ENCODE measurements around the gene CCDC71.

CCDC71 gene

GRCh38 chr3:49166752-49167556 is 823 bp upstream of the CCDC71 start:
- Histone ChIP-seq H3K4me3 (ENCODE audit: low read depth, low read length) (peak overlapping the region; percentile 96), H3K36me3 (ENCODE audit: control insufficient read depth in 2 of 2, insufficient read depth in 1 of 2, low read length in 2 of 2) (peaks cover 0 to 32% of the 10 kb centered on the region in 2 experiments; a peak in 2 of 3 replicates), H3K27ac (ENCODE audit: extremely low read depth, low read depth, low read length) (no peak overlapping the region), H3K9me3 (ENCODE audit: control insufficient read depth, insufficient read depth, low read depth, low read length) (no peaks in the 10 kb centered on the region), H3K4me1 (ENCODE audit: control insufficient read depth, insufficient read depth, low read length) (no peaks in the 10 kb centered on the region)
- no peak for TF ChIP-seq ZBTB8A (tag by site-specific recombination; IDR thresholded peaks at IDR 0.05)
- ChIA-PET CTCF (interaction anchor here (0.6 to 0.8 kb wide), 2 partner anchors 250 to 282 kb away, joined by 3 read pairs; no protein-coding TSS in a partner anchor), POLR2A (interaction anchor here (0.7 kb wide), 1 partner anchor 46 kb away, joined by 3 read pairs; the partner anchor contains the start of gene USP19)

DNA sequence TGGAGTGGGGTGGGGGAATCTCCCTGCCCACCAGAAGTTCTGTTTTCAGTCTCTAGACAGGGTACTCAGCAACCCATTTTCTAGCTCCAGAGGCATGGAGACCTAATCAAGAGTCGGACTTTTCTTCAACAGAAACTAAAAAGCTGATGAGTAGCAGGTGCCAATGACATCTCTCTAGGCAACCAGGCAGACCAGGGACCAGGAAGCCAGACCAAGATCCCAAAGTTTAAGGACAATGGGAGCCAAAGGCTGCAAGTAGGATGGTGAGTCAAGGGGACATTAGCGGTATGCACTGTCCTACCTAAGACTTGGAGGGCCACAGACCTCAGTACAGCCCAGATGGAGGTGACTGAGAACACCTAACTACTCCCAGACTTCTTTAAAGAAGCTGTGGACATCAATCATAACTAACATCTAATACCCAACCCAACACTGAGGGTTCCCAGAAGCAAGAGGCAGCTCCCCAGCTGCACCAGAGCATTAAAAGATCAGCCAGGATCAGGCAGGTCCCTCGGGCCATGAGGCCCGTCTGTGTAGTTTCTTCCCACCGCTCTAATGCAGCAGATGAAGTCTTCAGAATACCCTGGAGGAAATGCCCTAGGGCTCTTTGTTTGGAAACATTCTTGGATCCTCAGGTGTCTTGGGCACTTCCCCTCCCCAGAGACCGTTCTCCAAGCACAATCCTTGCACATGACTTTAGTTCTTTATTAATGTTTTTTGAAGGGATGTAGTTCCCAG is 979 bp downstream of the CCDC71 start:
- CTCF ChIA-PET: no interaction called here

DNA sequence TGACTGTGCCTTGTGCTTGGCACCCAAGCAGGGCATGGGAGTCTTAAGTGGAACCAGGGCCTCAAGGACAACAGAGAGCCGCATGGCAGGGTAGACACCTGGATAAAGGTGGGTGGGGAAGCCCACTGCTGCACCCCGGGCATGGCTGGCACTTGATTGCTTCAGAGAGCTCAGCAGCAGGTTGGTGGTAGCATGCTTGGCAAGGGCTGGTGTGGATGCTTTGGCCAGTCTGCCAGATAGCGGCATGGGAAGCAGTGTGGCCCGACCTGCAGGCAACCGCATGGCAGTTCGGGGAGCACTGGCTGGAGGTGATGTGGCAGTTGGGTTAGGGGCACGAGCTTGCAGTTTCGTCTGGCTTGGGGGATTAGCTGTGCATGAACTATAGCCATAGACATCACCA is 2.5 kb downstream of the CCDC71 start:
- Histone ChIP-seq H3K27ac (ENCODE audit: extremely low read depth, low read depth, low read length) (no peak overlapping the region), H3K4me1 (ENCODE audit: control insufficient read depth, insufficient read depth, low read length) (no peaks in the 10 kb centered on the region), H3K4me3 (ENCODE audit: low read depth, low read length) (no peak overlapping the region), H3K36me3 (ENCODE audit: control insufficient read depth in 2 of 2, insufficient read depth in 1 of 2, low read length in 2 of 2) (peaks cover 0 to 41% of the 10 kb centered on the region in 2 experiments; a peak in 2 of 3 replicates), H3K9me3 (ENCODE audit: control insufficient read depth, insufficient read depth, low read depth, low read length) (no peaks in the 10 kb centered on the region)
- ChIA-PET CTCF (interaction anchor here (0.8 kb wide), 1 partner anchor 11 kb away, joined by 3 read pairs; no protein-coding TSS in a partner anchor), POLR2A (interaction anchor here (0.9 to 1.3 kb wide), 2 partner anchors 32 to 70 kb away, joined by 3 read pairs; partner anchors contain the start of gene QRICH1)
- TF ChIP-seq, protein P1, sequence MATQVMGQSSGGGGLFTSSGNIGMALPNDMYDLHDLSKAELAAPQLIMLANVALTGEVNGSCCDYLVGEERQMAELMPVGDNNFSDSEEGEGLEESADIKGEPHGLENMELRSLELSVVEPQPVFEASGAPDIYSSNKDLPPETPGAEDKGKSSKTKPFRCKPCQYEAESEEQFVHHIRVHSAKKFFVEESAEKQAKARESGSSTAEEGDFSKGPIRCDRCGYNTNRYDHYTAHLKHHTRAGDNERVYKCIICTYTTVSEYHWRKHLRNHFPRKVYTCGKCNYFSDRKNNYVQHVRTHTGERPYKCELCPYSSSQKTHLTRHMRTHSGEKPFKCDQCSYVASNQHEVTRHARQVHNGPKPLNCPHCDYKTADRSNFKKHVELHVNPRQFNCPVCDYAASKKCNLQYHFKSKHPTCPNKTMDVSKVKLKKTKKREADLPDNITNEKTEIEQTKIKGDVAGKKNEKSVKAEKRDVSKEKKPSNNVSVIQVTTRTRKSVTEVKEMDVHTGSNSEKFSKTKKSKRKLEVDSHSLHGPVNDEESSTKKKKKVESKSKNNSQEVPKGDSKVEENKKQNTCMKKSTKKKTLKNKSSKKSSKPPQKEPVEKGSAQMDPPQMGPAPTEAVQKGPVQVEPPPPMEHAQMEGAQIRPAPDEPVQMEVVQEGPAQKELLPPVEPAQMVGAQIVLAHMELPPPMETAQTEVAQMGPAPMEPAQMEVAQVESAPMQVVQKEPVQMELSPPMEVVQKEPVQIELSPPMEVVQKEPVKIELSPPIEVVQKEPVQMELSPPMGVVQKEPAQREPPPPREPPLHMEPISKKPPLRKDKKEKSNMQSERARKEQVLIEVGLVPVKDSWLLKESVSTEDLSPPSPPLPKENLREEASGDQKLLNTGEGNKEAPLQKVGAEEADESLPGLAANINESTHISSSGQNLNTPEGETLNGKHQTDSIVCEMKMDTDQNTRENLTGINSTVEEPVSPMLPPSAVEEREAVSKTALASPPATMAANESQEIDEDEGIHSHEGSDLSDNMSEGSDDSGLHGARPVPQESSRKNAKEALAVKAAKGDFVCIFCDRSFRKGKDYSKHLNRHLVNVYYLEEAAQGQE (tag by site-specific recombination; IDR thresholded peaks at IDR 0.05): no peak
- no peak for TF ChIP-seq ZBTB20 (tag by site-specific recombination; IDR thresholded peaks at IDR 0.05)
- no peak for TF ChIP-seq ZNF362 (tag by site-specific recombination; IDR thresholded peaks at IDR 0.05)
- no peak for TF ChIP-seq MZF1 (tag by site-specific recombination; IDR thresholded peaks at IDR 0.05; ENCODE audit: borderline replicate concordance)
- no peak for TF ChIP-seq ZNF174 (tag by site-specific recombination; IDR thresholded peaks at IDR 0.05)
- TF ChIP-seq ZNF704 (tag by site-specific recombination; IDR thresholded peaks at IDR 0.05): no peak
- TF ChIP-seq ZNF544 (tag by site-specific recombination; IDR thresholded peaks at IDR 0.05): no peak
- no peak for TF ChIP-seq OSR2 (tag by site-specific recombination; IDR thresholded peaks at IDR 0.05)

More for the DNA sequence above, 979 bp downstream of the CCDC71 start:
- POLR2A ChIA-PET: interaction anchor here (0.6 kb wide), 2 partner anchors 32 to 276 kb away, joined by 3 to 5 read pairs; partner anchors contain the start of gene LAMB2
- Histone ChIP-seq H3K4me1 (ENCODE audit: control insufficient read depth, insufficient read depth, low read length) (no peaks in the 10 kb centered on the region), H3K27ac (ENCODE audit: extremely low read depth, low read depth, low read length) (peak overlapping the region; percentile 69; the same call in 1 of the 2 replicates), H3K36me3 (ENCODE audit: control insufficient read depth in 2 of 2, insufficient read depth in 1 of 2, low read length in 2 of 2) (peaks cover 0 to 41% of the 10 kb centered on the region in 2 experiments; a peak in 2 of 3 replicates), H3K4me3 (ENCODE audit: low read depth, low read length) (peak overlapping the region; percentile 96), H3K9me3 (ENCODE audit: control insufficient read depth, insufficient read depth, low read depth, low read length) (no peaks in the 10 kb centered on the region)
- TF ChIP-seq ZNF23 (tag by site-specific recombination; IDR thresholded peaks at IDR 0.05; ENCODE audit: borderline replicate concordance) (no peak), ZNF518A (tag by site-specific recombination; conservative IDR thresholded peaks at IDR 0.05; ENCODE audit: low read depth) (0 out of 2 replicates have a peak, but pooled peaks have one; percentile 26)

Measured in HEK293 (cell line).